Inferior parietal cortex (tissue), 1 donor: ENCODE results near the gene RAD18.

Experiments
- DNase-seq: peaks from one replicate; pipeline ENCODE4 v3.0.0-alpha.2; 2016; ENCODE audit errors: extremely low spot score

Gene RAD18

GRCh38 chr3:8895829-8896228 lies 67.4 kb downstream of the RAD18 start:
- DNase-seq = no peak

GRCh38 chr3:8893001-8893400 lies 70.3 kb downstream of the RAD18 start:
- DNase-seq = no peak

- DNase-seq = no peak
These were observed 71.5 kb downstream of the RAD18 start for GRCh38 chr3:8891774-8892173.

- no peak for DNase-seq
These were observed 72.0 kb downstream of the RAD18 start for GRCh38 chr3:8891303-8891702.

DNA sequence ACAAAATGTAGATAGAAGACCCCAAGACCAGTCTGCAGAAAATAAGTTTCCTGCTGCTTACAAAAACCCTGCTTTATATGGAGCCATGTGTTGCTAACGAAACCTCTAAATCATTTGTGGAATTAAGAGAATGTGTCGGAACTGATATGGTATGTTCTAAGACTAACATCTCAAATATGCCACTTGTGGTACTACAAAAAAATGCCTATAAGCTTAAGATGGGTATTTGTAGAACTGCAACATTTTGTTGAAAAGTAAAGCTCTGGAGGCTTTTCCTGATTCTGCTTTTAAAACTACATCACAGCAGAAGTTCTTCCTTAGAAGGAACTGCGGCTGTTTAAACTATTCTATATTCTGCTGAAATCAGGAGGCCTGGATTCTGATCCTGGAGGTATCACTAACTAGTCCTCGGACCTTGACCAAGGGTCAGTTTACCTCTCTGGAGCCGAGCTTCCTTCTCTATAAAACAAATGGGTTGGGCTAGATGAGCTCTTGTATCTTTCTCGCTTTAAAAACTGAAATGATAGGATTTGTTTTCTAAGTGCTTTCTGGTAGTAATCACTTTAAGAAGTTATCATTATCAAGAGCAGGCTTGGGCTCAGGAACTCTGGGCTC lies 74.9 kb downstream of the RAD18 start:
- no peak for DNase-seq

DNA sequence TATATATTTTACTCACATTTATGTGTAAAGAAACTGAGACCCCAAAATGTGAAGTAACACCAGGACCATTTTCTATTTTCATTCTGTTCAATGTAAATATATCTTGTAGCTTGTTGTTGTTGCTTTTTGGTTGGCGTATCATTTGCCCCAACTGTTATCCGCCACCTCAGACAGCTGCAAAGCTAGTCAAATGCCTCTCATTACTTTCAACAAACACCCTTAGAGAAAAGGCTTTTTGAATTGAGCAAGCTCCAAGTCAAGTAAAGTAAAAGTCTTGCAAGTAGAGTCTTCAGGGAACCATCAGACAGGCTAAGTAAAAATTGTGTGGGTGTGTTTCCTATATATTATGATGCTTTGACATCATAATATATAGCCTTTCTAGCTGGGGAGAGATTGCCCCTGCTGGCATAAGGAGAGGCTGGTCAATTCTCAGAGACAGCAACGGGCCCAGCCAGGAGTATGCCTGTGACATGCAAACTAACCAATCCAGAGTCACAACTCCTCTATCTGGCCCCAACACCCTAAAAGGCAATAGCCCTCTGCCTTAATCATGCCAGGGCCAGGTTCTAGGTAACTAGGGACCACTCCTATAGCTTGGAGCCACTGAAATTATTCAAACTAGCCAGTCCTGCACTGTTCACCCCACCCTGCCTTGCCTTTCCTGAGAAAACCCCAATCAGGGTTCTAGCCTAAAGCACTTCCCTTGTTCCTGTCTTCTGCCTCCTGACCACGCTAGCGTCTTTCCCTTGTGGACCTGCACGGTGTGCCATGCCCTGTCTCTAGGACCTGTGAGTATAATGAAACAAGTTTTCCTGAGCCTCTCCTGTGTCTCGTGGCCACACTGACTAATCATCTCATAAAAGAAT lies 75.6 kb downstream of the RAD18 start:
- DNase-seq = no peak

DNA sequence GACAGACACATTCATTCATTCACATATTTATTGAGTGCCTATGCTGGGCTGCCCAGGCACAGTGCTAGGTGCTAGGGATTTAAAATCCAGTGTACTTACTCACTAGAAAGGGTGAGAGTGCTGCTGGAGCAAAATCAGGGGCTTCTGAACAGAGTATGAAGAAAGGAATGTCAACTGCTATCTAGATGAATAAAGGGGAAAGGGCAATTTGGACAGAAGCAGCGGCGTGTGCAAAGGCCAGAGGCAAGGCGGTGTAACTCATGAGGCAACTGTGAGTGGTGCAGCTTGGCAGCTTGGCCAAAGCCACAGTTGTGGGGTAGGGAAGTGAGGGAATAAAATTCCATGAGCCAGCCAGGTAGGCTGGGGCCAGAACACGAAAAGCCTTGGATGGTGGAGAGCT lies 76.7 kb downstream of the RAD18 start:
- no peak for DNase-seq

GRCh38 chr3:8885536-8886316 lies 77.5 kb downstream of the RAD18 start:
- no peak for DNase-seq

DNA sequence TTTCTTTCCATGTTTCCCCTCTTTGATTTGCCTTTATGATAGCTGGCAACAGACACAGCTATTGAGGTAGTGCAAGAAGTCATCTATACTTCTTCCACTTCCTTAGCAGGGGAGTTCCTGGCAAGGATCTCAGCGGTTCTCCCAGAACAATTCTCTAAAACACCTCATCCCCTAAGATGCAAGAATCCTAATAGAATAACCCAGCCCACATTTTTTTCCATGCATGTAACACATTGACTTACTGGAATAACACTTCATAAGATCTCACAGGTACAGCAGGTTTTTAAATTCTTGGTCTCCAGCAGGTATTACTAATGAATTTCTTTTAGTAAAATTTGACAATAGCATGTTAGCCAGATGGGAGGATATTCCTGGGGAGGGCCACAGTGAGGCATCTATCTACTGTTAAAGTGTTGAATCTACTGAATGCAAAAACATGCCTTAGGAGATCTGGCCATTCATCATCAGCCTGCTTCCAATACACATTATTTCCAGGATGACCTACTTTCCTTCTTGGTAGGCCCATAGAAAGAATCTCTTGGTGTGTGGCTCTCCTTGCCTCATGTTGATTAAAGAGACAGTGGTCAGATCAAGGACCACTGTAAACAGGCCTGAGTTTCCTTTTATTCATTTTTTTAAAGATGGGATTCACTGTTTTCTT lies 78.5 kb downstream of the RAD18 start:
- DNase-seq = no peak

DNA sequence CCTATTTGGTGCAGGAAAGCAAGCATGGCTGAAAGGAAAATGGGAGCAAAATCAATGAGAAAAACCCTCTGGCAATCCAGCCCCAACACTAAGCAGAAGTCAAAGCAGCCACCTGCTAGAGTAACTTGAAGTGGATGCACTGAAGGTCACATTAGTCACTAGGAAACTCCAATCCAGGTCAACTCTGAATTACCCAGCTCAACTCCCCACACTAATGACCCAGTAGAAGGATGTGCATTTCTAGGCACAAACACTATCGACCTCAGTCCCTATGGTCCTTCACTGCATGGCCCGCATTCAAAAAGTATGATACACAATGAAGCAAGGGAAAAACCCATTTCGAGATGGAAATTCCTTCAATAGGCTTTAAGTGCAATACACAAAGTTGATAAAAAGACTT lies 80.6 kb downstream of the RAD18 start:
- no peak for DNase-seq

GRCh38 chr3:8882171-8882593 lies 81.1 kb downstream of the RAD18 start:
- no peak for DNase-seq

GRCh38 chr3:8879347-8879944 lies 83.8 kb downstream of the RAD18 start:
- no peak for DNase-seq

DNA sequence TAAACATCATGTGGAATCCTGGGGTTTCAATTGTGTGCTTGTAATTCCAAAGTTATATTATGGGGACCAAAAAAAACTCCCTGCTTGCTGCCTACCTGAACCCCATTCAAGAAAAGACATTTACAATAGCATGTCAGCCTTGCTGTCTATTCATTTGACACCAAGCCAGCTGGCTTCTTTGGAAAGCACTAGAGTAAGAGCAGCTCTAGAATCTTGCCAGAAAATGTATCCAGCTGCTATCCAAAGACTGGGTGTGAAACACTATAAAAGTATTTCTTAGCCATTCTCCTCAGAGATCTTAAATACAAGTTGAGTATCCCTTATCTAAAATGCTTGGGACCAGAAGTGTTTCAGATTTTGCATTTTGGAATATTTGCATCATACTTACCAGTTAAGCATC lies 87.4 kb downstream of the RAD18 start:
- DNase-seq = no peak

GRCh38 chr3:8873740-8874139 lies 89.5 kb downstream of the RAD18 start:
- no peak for DNase-seq

DNA sequence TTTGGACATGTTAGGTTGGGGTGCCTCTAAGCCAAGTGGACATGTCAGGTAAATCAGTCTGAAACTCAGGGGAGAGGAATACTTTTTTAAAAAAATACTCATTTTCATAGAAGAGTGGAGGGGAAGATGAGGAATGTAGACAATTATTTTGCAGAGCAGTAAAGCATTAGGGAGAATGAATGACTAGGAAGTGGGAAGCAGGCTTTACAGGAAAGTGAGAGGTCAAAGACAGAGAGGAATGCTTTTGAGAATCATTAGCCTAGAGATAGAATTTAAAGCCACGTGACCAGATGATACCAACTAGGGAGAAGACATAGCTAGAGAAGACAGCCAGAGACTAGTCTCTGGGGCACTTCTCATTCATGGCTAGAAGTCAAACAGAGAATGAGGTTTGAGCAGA lies 91.0 kb downstream of the RAD18 start:
- no peak for DNase-seq

DNA sequence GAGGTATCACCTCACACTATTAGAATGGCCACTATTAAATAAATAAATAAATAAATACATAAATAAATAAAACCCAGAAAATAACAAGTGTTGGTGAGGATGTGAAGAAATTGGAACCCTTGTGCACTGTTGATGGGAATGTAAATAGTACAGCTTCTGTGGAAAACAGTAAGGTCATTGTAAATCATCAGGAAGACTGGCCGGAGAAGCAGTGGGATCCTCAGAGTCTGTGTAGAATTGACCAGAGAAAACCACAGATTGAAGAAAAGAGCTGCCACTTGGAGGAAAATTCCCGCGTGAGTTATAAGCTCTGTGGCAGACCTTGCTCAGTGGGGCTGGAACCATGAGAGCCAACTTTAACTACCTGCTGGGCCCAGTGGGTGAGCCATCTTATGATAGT lies 92.0 kb downstream of the RAD18 start:
- DNase-seq = no peak

DNA sequence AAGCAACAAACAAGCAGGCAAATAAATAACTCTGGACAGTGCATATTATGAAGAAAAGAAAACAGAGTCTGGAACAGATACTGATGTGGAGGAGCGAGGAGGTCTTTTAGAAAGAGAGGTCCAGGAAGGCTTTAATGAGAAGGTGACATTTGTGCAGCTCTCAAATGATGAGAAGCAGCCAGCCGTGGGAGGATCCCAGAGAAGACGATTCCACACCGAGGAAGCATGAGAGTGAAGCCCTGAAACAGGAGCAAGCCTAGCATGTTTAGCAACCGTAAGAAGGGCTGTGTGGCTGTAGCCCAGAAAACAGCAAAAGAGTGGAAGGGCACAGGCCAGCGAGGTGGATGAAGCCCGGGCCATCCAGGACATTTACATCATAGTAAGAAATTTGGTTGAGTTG lies 93.1 kb downstream of the RAD18 start:
- no peak for DNase-seq

GRCh38 chr3:8869613-8870012 lies 93.7 kb downstream of the RAD18 start:
- no peak for DNase-seq

GRCh38 chr3:8868996-8869395 lies 94.3 kb downstream of the RAD18 start:
- DNase-seq = no peak

GRCh38 chr3:8867646-8868045 lies 95.6 kb downstream of the RAD18 start:
- no peak for DNase-seq

DNA sequence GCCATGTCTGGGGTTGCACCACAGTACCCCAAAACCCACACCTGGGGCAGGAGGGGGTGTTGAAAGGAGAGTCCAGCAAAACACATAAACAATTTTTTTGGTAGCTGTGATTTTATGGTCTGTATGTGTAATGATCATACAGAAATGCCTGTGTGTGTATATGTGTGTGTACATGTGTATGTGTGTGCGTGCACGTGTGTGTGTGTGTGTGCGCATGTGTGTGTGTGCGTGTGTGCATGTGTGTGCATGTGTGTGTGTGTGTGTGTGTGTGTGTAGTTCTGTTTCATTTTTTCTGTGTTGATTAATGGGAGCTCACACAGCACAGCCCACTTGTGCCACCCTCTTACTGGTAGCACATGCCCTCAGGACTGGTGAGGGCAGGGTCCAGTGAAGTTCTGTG lies 97.6 kb downstream of the RAD18 start:
- no peak for DNase-seq
